Superior temporal gyrus (tissue), 1 donor: ENCODE data around the gene FUT3.
"Not testable (repeated sequence)": the region's sequence is repeated elsewhere in the genome, so short reads cannot be mapped to it uniquely, and the experiment has no call there.

ENCODE experiments used
- DNase-seq: peaks from one replicate; pipeline ENCODE4 v3.0.0-alpha.2; 2016; ENCODE audit errors: extremely low spot score

Gene FUT3

GRCh38 chr19:5851302-5851701 is at the start of gene FUT3:
TSS of gene FUT3 (minus strand) at chr19:5851449.
- no peak for DNase-seq

- DNase-seq = no peak
Observed at GRCh38 chr19:5900976-5901375, 49.7 kb upstream of the FUT3 start.

GRCh38 chr19:5899728-5900526 is 48.7 kb upstream of the FUT3 start:
- DNase-seq = no peak

- DNase-seq = no peak
Observed at GRCh38 chr19:5897189-5897969, 46.1 kb upstream of the FUT3 start.

- DNase-seq = no peak
Observed at GRCh38 chr19:5896365-5897076, 45.3 kb upstream of the FUT3 start.

GRCh38 chr19:5895890-5896289 is 44.6 kb upstream of the FUT3 start:
- DNase-seq = no peak

- no peak for DNase-seq
Observed at GRCh38 chr19:5895409-5895808, 44.2 kb upstream of the FUT3 start.

GRCh38 chr19:5894704-5895349 is 43.6 kb upstream of the FUT3 start:
- DNase-seq = no peak

- DNase-seq = no peak
Observed at GRCh38 chr19:5893907-5894703, 42.9 kb upstream of the FUT3 start.

- no peak for DNase-seq
Observed at GRCh38 chr19:5893296-5893903, 42.2 kb upstream of the FUT3 start.

- DNase-seq = no peak
Observed at GRCh38 chr19:5892772-5893275, 41.6 kb upstream of the FUT3 start.

GRCh38 chr19:5891938-5892771 is 40.9 kb upstream of the FUT3 start:
- DNase-seq = no peak

- DNase-seq = no peak
Observed at GRCh38 chr19:5891572-5891937, 40.3 kb upstream of the FUT3 start.

- DNase-seq = no peak
Observed at GRCh38 chr19:5890099-5890498, 38.9 kb upstream of the FUT3 start.

- no peak for DNase-seq
Observed at GRCh38 chr19:5889288-5889971, 38.2 kb upstream of the FUT3 start.

GRCh38 chr19:5884065-5884811 is 33.0 kb upstream of the FUT3 start:
- DNase-seq = not testable (repeated sequence)

GRCh38 chr19:5883157-5883873 is 32.1 kb upstream of the FUT3 start:
- not testable (repeated sequence) for DNase-seq
